Thymus (tissue), 11 donors: ENCODE results near the gene APOH. TPM values are rescaled to one million over a fixed set of nuclear protein-coding genes. Genes with fewer than 3 reads are reported as not detected.

Experiments
- DNase-seq, 9 donors: peaks; one replicate each; pipeline ENCODE4 v3.0.0-alpha.2; 2013; ENCODE audit warnings: low spot score in 9 of 9, low read depth in 6 of 9, missing footprints in 1 of 9
- H3K27ac ChIP-seq, 2 donors: one replicate each; pipeline ENCODE4 v1.5.1; 2013; ENCODE audit warnings: control low read depth in 1 of 2, low read depth in 1 of 2, low read length in 1 of 2, mild to moderate bottlenecking in 1 of 2, moderate library complexity in 1 of 2
- H3K27me3 ChIP-seq, 2 donors: one replicate each; pipeline ENCODE4 v1.5.1; 2013; ENCODE audit warnings: low read length in 1 of 2; ENCODE audit not compliant: control insufficient read depth in 2 of 2, insufficient read depth in 1 of 2
- H3K36me3 ChIP-seq, 2 donors: one replicate each; pipeline ENCODE4 v1.5.1; 2013; ENCODE audit warnings: low read length in 1 of 2, mild to moderate bottlenecking in 1 of 2, moderate library complexity in 1 of 2; ENCODE audit not compliant: control insufficient read depth in 2 of 2, insufficient read depth in 2 of 2
- H3K4me1 ChIP-seq, 2 donors: one replicate each; pipeline ENCODE4 v1.5.1; 2013; ENCODE audit warnings: low read length in 2 of 2; ENCODE audit not compliant: control insufficient read depth in 2 of 2, insufficient read depth in 2 of 2
- H3K4me3 ChIP-seq, 2 donors: one replicate each; pipeline ENCODE4 v1.5.1; 2013; ENCODE audit warnings: low read length in 2 of 2, control low read depth in 1 of 2, mild to moderate bottlenecking in 1 of 2
- H3K9me3 ChIP-seq, 2 donors: one replicate each; pipeline ENCODE4 v1.5.1; 2013; ENCODE audit warnings: low read length in 1 of 2, mild to moderate bottlenecking in 1 of 2; ENCODE audit not compliant: control insufficient read depth in 2 of 2, insufficient read depth in 1 of 2
- WGBS: extraction: QIAGEN DNeasy Blood & Tissue Kit; methylation state at CpG from one replicate; pipeline ENCODE4 v1.1.7; 2013; 5-methylcytosine and 5-hydroxymethylcytosine counted together
- polyA plus RNA-seq: library from polyadenylated mRNA; stranded (reverse); fragments of 200-250 nt; gene quantifications from one replicate; pipeline ENCODE4 v1.2.3, GENCODE V29; 2013
- total RNA-seq: library from RNA; stranded (reverse); fragments of 120-200 nt; gene quantifications from one replicate; pipeline ENCODE4 v1.2.4, GENCODE V29; 2013
- donor health status: healthy.

Gene APOH
- total and polyA plus RNA-seq, 2 donors, result 0.18 to 0.33 TPM

DNA sequence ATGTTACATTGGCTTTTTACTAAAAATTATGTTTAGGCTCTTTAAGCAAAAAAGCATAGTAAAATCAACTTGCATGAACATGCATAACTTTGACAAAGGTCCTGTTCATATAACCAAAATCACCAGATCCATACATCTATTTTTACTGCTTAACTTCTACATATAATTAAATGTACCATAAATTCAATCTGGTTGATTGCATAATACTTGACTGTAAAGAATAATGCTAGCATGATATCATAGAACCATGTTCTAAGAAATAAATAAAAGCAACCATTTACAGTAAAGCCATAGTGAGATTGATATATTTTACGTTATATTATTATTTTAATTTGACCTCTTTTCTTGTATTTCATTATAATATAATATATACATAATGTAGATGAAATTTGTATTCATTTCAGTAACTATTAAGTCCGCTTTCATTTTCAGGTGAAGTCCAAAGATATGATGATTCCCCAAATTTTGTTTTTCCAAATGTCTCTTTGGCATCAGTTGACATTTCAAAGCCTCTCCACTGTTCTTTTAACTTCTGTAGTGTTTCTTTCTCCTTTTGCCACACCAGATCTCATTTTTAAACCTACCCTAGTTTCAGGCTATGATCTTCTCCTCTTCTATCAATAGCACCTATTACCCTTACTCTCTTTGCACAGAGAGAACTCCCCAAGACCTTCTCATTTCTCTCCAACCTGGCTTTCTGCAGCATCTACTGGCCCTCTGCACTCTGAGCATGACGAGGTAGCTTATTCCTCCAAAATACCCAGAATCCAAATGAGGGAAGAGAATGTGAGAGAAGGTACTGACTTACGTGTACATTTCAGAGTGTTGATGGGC, 1.8 kb downstream of the APOH start:
- Histone ChIP-seq H3K27me3 (peaks cover 0 to 3% of the 10 kb centered on the region in 2 donors), H3K4me1 (no peaks in the 10 kb centered on the region), H3K4me3 (no peak overlapping the region), H3K36me3 (no peaks in the 10 kb centered on the region), H3K27ac (no peak overlapping the region), H3K9me3 (no peaks in the 10 kb centered on the region)
- DNase-seq, result no peak
- 95% methylated on average over 4 of the region's 4 CpGs for WGBS

DNA sequence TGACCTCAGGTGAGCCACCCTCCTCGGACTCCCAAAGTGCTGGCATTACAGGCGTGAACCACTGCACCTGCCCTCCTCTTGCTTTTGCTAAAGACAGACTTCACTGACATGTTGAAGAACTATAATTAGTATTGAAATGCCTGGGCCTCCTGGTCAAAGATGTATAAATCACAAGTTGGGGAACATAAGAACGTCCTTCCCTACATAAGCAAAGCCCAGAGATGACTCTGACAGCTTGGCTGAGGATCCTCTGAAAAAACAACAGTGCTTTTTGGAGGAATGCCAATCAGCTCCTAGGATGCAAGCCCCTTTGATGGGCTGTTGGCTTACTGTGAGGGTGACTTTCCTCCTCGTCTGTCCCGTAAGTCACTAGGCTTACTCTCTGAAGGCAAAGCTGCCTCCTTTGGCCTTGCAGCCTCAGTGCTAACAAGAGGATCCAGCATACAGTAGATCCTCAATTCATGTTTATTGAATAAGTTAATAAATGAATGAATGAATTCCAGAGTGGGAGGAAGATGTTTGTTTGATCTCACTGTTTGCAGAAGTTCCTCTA, 6.3 kb downstream of the APOH start:
- 93% methylated on average over 5 of the region's 5 CpGs for WGBS
- H3K4me3 ChIP-seq, result no peak overlapping the region
- H3K9me3 ChIP-seq, result no peaks in the 10 kb centered on the region
- no peaks in the 10 kb centered on the region for H3K36me3 ChIP-seq
- H3K27me3 ChIP-seq, result peaks cover 0 to 6% of the 10 kb centered on the region in 2 donors
- no peak overlapping the region for H3K27ac ChIP-seq
- no peak for DNase-seq
- H3K4me1 ChIP-seq, result no peaks in the 10 kb centered on the region

DNA sequence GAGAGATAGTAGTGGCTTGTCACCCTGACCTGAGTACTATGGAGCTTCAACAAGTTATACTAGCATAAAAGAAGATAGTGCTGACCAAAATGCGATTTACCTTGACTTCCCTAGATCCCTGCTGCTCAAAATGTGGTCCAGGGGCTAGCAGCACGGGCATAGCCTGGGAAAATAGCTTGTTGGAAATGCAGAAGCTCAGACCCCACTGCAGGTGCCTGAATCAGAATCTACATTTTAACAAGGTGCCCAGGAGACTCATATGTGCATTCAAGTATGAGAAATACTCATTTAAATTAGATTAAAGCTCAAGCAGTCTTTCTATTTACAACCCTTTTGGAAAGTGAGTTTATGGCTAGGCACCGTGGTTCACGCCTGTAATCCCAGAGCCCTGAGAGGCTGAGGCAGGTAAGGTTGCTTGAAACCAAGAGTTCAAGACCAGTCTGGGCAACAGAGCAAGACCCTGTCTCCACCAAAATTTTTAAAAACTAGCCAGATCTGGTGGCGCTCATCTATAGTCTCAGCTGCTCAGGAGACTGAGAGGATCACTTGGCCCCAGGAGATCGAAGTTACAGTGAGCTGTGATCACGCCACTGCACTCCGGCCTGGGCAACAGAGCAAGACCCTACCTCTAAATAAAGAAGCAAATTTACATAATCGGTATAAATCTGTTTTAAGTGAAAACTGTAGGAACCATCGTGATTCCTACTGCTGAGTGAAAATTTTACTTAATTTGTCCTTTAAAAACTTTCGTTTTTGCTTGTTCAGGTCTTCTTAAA, 7.3 kb downstream of the APOH start:
- H3K4me1 ChIP-seq, result no peaks in the 10 kb centered on the region
- H3K27me3 ChIP-seq, result peaks cover 0 to 9% of the 10 kb centered on the region in 2 donors
- 89% methylated on average over 11 of the region's 11 CpGs for WGBS
- H3K27ac ChIP-seq, result no peak overlapping the region
- no peaks in the 10 kb centered on the region for H3K36me3 ChIP-seq
- no peak for DNase-seq
- H3K9me3 ChIP-seq, result no peaks in the 10 kb centered on the region
- H3K4me3 ChIP-seq, result no peak overlapping the region

GRCh38 chr17:66221343-66221742, 7.9 kb downstream of the APOH start:
- H3K9me3 ChIP-seq, result no peaks in the 10 kb centered on the region
- H3K4me3 ChIP-seq, result no peak overlapping the region
- H3K27ac ChIP-seq, result no peak overlapping the region
- H3K36me3 ChIP-seq, result no peaks in the 10 kb centered on the region
- H3K27me3 ChIP-seq, result peaks cover 0 to 9% of the 10 kb centered on the region in 2 donors
- DNase-seq, result no peak
- H3K4me1 ChIP-seq, result no peaks in the 10 kb centered on the region

GRCh38 chr17:66220079-66220835, 9.0 kb downstream of the APOH start:
- 92% methylated on average over 8 of the region's 8 CpGs for WGBS
- Histone ChIP-seq H3K27me3 (peaks cover 0 to 9% of the 10 kb centered on the region in 2 donors), H3K9me3 (no peaks in the 10 kb centered on the region), H3K36me3 (no peaks in the 10 kb centered on the region), H3K27ac (no peak overlapping the region), H3K4me1 (no peaks in the 10 kb centered on the region), H3K4me3 (no peak overlapping the region)
- DNase-seq, result no peak

DNA sequence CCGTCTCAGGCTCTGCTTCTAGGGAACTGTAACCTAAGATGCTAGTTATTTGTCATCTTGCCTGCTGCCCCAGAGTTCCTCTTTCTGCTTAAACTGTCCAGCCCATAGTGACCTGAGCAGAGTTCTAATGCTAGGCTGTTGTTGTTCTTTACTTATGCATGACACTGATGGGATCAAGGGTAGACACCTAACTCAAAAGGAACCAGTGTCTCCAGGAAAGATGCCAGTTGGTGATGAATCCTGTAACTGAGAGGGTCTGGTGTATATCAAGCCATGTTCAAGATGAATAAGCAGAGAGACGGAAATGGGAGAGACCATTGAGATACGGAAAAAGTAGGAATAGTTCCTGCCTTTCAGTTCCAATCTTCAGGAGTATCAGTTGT, 13.7 kb downstream of the APOH start:
- H3K27ac ChIP-seq, result no peak overlapping the region
- 97% methylated on average over 3 of the region's 3 CpGs for WGBS
- DNase-seq, result no peak

DNA sequence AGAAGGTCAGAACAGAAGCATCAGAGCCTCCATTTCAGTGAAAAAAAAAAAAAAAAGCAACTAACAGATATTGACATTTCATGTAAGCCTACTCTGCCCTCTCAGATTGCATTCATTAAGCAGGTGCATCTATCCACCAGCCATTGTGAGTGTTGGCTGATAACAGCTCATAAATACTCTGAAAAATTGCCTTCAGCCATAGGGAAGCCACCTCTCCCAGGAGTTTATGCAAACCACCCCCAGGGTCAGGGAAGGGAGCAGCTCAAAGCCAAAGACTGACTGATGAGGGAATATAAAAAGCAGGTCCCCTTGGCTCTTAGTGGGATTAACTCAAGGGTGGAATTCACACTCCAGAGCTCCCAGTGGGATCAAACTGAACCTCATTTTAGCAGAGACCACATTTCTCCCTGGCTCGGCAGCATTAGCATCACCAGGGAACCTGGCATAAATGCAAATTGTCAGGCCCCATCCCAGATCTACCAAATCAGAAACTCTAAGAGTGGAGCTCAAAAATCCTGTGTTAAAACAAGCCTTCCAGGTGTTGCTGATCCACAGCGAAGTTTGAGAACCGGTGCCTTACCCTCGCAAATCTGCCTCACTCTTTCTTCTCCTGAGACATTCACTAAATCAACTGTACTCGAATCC, 14.2 kb downstream of the APOH start:
- Histone ChIP-seq H3K4me3 (no peak overlapping the region), H3K27ac (no peak overlapping the region), H3K9me3 (no peaks in the 10 kb centered on the region), H3K36me3 (no peaks in the 10 kb centered on the region), H3K4me1 (no peaks in the 10 kb centered on the region), H3K27me3 (peaks cover 0 to 3% of the 10 kb centered on the region in 2 donors)
- DNase-seq, result no peak
- WGBS, result 93% methylated on average over 5 of the region's 5 CpGs

More for the DNA sequence above, 13.7 kb downstream of the APOH start:
- peaks cover 0 to 3% of the 10 kb centered on the region in 2 donors for H3K27me3 ChIP-seq
- no peaks in the 10 kb centered on the region for H3K9me3 ChIP-seq
- no peaks in the 10 kb centered on the region for H3K36me3 ChIP-seq
- H3K4me3 ChIP-seq, result no peak overlapping the region
- H3K4me1 ChIP-seq, result no peaks in the 10 kb centered on the region

- no peaks in the 10 kb centered on the region for H3K27me3 ChIP-seq
- H3K4me3 ChIP-seq, result no peak overlapping the region
- no peaks in the 10 kb centered on the region for H3K4me1 ChIP-seq
- no peak overlapping the region for H3K27ac ChIP-seq
- DNase-seq, result no peak
- H3K9me3 ChIP-seq, result no peaks in the 10 kb centered on the region
- 96% methylated on average over 9 of the region's 9 CpGs for WGBS
- no peaks in the 10 kb centered on the region for H3K36me3 ChIP-seq
These were observed 18.0 kb downstream of the APOH start for GRCh38 chr17:66211047-66211810.
